HEK293 (cell line): ENCODE data around the gene SRRD.

ENCODE experiments used
- ZNF169 ChIP-seq: fragments of 450-650 bp; formaldehyde crosslinking; IDR thresholded peaks from 2 replicates; pipeline ENCODE4 v1.5.1; 2016; ENCODE audit warnings: missing biosample characterization, missing genetic modification characterization
- ZNF341 ChIP-seq: fragments of 450-650 bp; formaldehyde crosslinking; IDR thresholded peaks from 2 replicates; pipeline ENCODE4; 2016; ENCODE audit warnings: low read depth, missing biosample characterization, missing genetic modification characterization
- ZNF571 ChIP-seq: fragments of 450-650 bp; formaldehyde crosslinking; IDR thresholded peaks from 2 replicates; pipeline ENCODE4 v1.5.0; 2017; ENCODE audit warnings: missing biosample characterization, missing genetic modification characterization
- ZNF658 ChIP-seq: fragments of 450-650 bp; formaldehyde crosslinking; IDR thresholded peaks from 2 replicates; pipeline ENCODE4; 2016; ENCODE audit warnings: missing biosample characterization, missing genetic modification characterization
- ZNF670 ChIP-seq: fragments of 450-650 bp; formaldehyde crosslinking; IDR thresholded peaks from 2 replicates; pipeline ENCODE4 v1.5.1; 2016; ENCODE audit warnings: missing biosample characterization, missing genetic modification characterization, low read depth
- ZNF707 ChIP-seq: fragments of 450-650 bp; formaldehyde crosslinking; IDR thresholded peaks from 2 replicates; pipeline ENCODE4 v1.5.1; 2016; ENCODE audit warnings: missing biosample characterization, missing genetic modification characterization
- TF ChIP-seq, protein P1 (sequence below): fragments of 450-650 bp; formaldehyde crosslinking; IDR thresholded peaks from 2 replicates; pipeline ENCODE4 v1.5.1; 2016; ENCODE audit warnings: missing biosample characterization, missing genetic modification characterization
- TF ChIP-seq, protein P2 (sequence below): fragments of 450-650 bp; formaldehyde crosslinking; IDR thresholded peaks from 2 replicates; pipeline ENCODE4 v1.5.1; 2016; ENCODE audit warnings: missing biosample characterization, missing genetic modification characterization

DNA sequence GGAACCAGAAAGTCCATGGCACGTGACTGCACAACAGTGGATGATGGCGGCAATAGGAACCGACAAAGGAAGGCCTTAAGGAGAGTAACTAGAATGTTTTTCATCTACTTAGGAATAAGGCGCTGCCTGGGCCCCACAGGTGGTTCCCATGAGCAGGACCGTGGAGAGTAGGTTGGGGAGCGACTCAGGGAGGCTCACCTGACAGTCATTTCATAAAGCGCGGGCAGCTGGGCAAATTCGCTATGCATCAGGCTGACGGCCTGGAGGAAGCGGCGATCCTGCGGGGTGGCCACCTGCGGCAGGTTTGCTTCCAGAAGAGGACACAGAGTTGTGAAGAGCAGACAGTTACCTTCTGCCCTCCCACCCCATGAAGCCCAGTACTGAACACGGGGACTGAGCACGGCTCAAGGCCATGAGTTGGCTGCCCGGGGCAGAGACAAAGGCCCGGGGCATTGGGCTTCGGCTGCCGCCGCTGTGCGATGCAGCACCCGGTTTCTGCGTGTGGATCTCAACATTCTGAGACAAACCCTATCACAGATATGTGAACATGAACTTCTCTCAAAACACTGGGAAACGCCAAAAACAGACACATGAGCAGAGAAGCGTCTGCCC, 25.9 kb upstream of the SRRD start:
- TF ChIP-seq ZNF341 (tag by site-specific recombination) (no peak), ZNF169 (tag by site-specific recombination) (no peak), ZNF707 (tag by site-specific recombination) (no peak), ZNF571 (tag by site-specific recombination) (no peak), ZNF658 (tag by site-specific recombination) (no peak), ZNF670 (tag by site-specific recombination) (no peak)
- TF ChIP-seq, protein P1, sequence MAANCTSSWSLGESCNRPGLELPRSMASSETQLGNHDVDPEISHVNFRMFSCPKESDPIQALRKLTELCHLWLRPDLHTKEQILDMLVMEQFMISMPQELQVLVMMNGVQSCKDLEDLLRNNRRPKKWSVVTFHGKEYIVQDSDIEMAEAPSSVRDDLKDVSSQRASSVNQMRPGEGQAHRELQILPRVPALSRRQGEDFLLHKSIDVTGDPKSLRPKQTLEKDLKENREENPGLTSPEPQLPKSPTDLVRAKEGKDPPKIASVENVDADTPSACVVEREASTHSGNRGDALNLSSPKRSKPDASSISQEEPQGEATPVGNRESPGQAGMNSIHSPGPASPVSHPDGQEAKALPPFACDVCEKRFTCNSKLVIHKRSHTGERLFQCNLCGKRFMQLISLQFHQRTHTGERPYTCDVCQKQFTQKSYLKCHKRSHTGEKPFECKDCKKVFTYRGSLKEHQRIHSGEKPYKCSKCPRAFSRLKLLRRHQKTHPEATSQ (tag by site-specific recombination) = no peak
- TF ChIP-seq, protein P2, sequence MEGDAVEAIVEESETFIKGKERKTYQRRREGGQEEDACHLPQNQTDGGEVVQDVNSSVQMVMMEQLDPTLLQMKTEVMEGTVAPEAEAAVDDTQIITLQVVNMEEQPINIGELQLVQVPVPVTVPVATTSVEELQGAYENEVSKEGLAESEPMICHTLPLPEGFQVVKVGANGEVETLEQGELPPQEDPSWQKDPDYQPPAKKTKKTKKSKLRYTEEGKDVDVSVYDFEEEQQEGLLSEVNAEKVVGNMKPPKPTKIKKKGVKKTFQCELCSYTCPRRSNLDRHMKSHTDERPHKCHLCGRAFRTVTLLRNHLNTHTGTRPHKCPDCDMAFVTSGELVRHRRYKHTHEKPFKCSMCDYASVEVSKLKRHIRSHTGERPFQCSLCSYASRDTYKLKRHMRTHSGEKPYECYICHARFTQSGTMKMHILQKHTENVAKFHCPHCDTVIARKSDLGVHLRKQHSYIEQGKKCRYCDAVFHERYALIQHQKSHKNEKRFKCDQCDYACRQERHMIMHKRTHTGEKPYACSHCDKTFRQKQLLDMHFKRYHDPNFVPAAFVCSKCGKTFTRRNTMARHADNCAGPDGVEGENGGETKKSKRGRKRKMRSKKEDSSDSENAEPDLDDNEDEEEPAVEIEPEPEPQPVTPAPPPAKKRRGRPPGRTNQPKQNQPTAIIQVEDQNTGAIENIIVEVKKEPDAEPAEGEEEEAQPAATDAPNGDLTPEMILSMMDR (tag by site-specific recombination) = no peak
